Neutrophil (primary cell): ENCODE measurements around the gene OR51G2.

Source experiments
- H3K27ac ChIP-seq: fragments of 200-600 bp; sonication (generic); 2 replicates; pipeline ENCODE4 v1.5.1; 2016; ENCODE audit warnings: mild to moderate bottlenecking, moderate library complexity
- H3K27me3 ChIP-seq: fragments of 200-600 bp; sonication (generic); 2 replicates; pipeline ENCODE4 v1.6.0; 2016; ENCODE audit warnings: mild to moderate bottlenecking
- H3K36me3 ChIP-seq: fragments of 200-600 bp; sonication (generic); 2 replicates; pipeline ENCODE4 v1.5.1; 2017
- H3K4me1 ChIP-seq, 2 experiments: fragments of 200-600 bp in 1 of 2; sonication (generic) in 1 of 2; 1 replicate in 1 of 2; 2 replicates in 1 of 2; pipeline versions ENCODE4 v1.5.1 to v1.6.1; 2013 to 2016; ENCODE audit warnings: low read depth in 1 of 2, low read length in 1 of 2, mild to moderate bottlenecking in 1 of 2, moderate library complexity in 1 of 2; ENCODE audit not compliant: control insufficient read depth in 1 of 2, insufficient read depth in 1 of 2
- H3K4me3 ChIP-seq, 2 experiments: fragments of 200-600 bp in 1 of 2; sonication (generic) in 1 of 2; 1 replicate in 1 of 2; 2 replicates in 1 of 2; pipeline ENCODE4 v1.5.1; 2013 to 2016; ENCODE audit warnings: low read depth in 1 of 2, low read length in 1 of 2, mild to moderate bottlenecking in 1 of 2, moderate library complexity in 1 of 2
- H3K9me3 ChIP-seq: fragments of 200-600 bp; sonication (generic); 2 replicates; pipeline ENCODE4 v1.5.1; 2016
- CTCF ChIP-seq: fragments of 200-600 bp; sonication (generic); IDR thresholded peaks from 2 replicates; pipeline ENCODE4 v1.5.1; 2016; ENCODE audit warnings: antibody characterized with exemption

Gene OR51G2

DNA sequence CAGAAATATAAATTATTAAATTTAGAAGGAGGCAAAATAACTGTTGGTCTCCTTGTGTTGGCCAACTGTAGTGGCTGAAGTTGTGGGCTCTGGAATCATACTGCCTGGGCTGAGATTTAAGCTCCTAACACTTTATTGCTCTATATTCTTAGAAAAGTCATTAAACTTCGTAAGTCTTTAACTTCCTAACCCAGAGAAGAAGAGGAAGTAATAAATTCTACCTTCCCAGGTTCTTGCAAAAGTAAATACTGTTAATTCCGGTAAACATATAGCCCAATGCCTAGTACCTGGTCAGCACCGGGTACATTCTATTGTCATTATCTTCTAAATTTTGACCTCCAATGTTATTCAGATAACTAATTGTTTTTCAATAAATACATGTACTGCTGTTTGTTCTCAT, 33.0 kb downstream of the OR51G2 start:
- Histone ChIP-seq H3K9me3 (no peaks in the 10 kb centered on the region), H3K27me3 (no peaks in the 10 kb centered on the region), H3K36me3 (no peaks in the 10 kb centered on the region), H3K27ac (no peak overlapping the region), H3K4me3 (no peak overlapping the region), H3K4me1 (no peaks in the 10 kb centered on the region)
- no peak for TF ChIP-seq CTCF

DNA sequence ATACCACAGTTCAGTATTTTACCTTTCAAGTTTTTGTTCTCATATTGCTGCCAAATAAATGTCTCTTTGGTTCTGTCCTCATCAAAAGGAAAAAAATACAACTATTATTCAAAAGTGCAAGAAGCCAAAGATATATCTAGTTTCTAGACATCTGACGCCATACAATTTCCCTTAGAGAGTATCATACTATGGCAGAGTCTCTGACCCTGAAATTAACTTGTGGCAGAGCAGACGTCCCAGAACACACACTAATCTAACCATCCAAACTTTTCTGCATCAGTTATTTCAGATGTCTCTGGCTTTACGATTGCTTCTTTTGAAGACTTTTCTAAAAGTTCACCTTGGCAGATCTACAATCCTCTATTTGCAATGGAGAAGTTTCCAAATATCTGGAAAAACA, 34.8 kb downstream of the OR51G2 start:
- H3K4me1 ChIP-seq, result no peaks in the 10 kb centered on the region
- H3K36me3 ChIP-seq, result no peaks in the 10 kb centered on the region
- H3K9me3 ChIP-seq, result no peaks in the 10 kb centered on the region
- no peak overlapping the region for H3K27ac ChIP-seq
- no peak for TF ChIP-seq CTCF
- H3K4me3 ChIP-seq, result no peak overlapping the region
- no peaks in the 10 kb centered on the region for H3K27me3 ChIP-seq

DNA sequence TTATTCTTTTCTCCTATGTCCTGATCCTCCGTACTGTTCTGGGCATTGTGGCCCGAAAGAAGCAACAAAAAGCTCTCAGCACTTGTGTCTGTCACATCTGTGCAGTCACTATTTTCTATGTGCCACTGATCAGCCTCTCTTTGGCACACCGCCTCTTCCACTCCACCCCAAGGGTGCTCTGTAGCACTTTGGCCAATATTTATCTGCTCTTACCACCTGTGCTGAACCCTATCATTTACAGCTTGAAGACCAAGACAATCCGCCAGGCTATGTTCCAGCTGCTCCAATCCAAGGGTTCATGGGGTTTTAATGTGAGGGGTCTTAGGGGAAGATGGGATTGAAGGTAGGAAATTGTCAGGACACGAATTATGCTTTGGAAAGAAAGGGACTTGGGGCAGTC, 36.6 kb downstream of the OR51G2 start:
- no peaks in the 10 kb centered on the region for H3K36me3 ChIP-seq
- H3K27me3 ChIP-seq, result no peaks in the 10 kb centered on the region
- no peak overlapping the region for H3K4me3 ChIP-seq
- H3K9me3 ChIP-seq, result no peaks in the 10 kb centered on the region
- H3K4me1 ChIP-seq, result no peaks in the 10 kb centered on the region
- no peak for TF ChIP-seq CTCF
- no peak overlapping the region for H3K27ac ChIP-seq

DNA sequence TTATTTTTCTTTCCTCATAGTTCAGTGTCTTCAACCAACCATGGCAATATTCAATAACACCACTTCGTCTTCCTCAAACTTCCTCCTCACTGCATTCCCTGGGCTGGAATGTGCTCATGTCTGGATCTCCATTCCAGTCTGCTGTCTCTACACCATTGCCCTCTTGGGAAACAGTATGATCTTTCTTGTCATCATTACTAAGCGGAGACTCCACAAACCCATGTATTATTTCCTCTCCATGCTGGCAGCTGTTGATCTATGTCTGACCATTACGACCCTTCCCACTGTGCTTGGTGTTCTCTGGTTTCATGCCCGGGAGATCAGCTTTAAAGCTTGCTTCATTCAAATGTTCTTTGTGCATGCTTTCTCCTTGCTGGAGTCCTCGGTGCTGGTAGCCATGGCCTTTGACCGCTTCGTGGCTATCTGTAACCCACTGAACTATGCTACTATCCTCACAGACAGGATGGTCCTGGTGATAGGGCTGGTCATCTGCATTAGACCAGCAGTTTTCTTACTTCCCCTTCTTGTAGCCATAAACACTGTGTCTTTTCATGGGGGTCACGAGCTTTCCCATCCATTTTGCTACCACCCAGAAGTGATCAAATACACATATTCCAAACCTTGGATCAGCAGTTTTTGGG, 37.2 kb downstream of the OR51G2 start, which contains the start of gene OR51T1:
Gene OR51T1, plus strand, starts transcription at position 41 of the 641 bp plus-strand sequence. Its CDS starts 0 bp downstream, at position 41.
- H3K4me3 ChIP-seq, result no peak within 1 kb of the TSS
- H3K4me1 ChIP-seq, result no peaks in the 10 kb centered on the region
- no peaks in the 10 kb centered on the region for H3K27me3 ChIP-seq
- no peaks in the 10 kb centered on the region for H3K36me3 ChIP-seq
- no peak within 1 kb of the TSS for H3K27ac ChIP-seq
- no peak for TF ChIP-seq CTCF
- no peaks in the 10 kb centered on the region for H3K9me3 ChIP-seq

GRCh38 chr11:4881188-4881587, 38.0 kb downstream of the OR51G2 start:
- H3K36me3 ChIP-seq, result no peaks in the 10 kb centered on the region
- no peak for TF ChIP-seq CTCF
- no peak overlapping the region for H3K27ac ChIP-seq
- H3K4me1 ChIP-seq, result no peaks in the 10 kb centered on the region
- H3K27me3 ChIP-seq, result no peaks in the 10 kb centered on the region
- H3K9me3 ChIP-seq, result no peaks in the 10 kb centered on the region
- H3K4me3 ChIP-seq, result no peak overlapping the region
